KMS-11 (cell line): ENCODE results near the gene PCDHGB7.
"Not testable (repeated sequence)": the region's sequence is repeated elsewhere in the genome, so short reads cannot be mapped to it uniquely, and the experiment has no call there.

Experiments
- H2AFZ ChIP-seq: fragments of 200-600 bp; sonication (generic); 2 replicates; pipeline ENCODE4 v1.6.1; 2016; ENCODE audit warnings: antibody characterized with exemption, mixed run types, low read depth
- H3K27ac ChIP-seq: fragments of 200-600 bp; sonication (generic); 2 replicates; pipeline ENCODE4 v1.6.1; 2016; ENCODE audit warnings: mild to moderate bottlenecking, mixed run types
- H3K27me3 ChIP-seq: fragments of 200-600 bp; sonication (generic); 2 replicates; pipeline ENCODE4 v1.6.1; 2017; ENCODE audit warnings: mild to moderate bottlenecking, low read depth, mixed run types, moderate library complexity; ENCODE audit not compliant: insufficient read depth
- H3K36me3 ChIP-seq: fragments of 200-600 bp; sonication (generic); 2 replicates; pipeline ENCODE4 v1.6.1; 2017; ENCODE audit warnings: mild to moderate bottlenecking, mixed run types; ENCODE audit not compliant: insufficient read depth
- H3K4me1 ChIP-seq: fragments of 200-600 bp; sonication (generic); 2 replicates; pipeline ENCODE4 v1.6.1; 2016; ENCODE audit warnings: mild to moderate bottlenecking, low read depth, mixed run types; ENCODE audit not compliant: poor library complexity, severe bottlenecking
- H3K4me2 ChIP-seq: fragments of 200-600 bp; sonication (generic); 2 replicates; pipeline ENCODE4 v1.7.0; 2016; ENCODE audit warnings: mild to moderate bottlenecking, mixed run types
- H3K4me3 ChIP-seq: fragments of 200-600 bp; sonication (generic); IDR thresholded peaks from 2 replicates; pipeline ENCODE4 v1.6.1; 2017; ENCODE audit warnings: low read depth, low read length, mixed read lengths; ENCODE audit not compliant: insufficient read depth
- H3K79me2 ChIP-seq: fragments of 200-600 bp; sonication (generic); 2 replicates; pipeline ENCODE4 v1.6.1; 2016; ENCODE audit warnings: low read depth, mixed run types; ENCODE audit not compliant: insufficient read depth
- H3K9ac ChIP-seq: fragments of 200-600 bp; sonication (generic); 2 replicates; pipeline ENCODE4 v1.6.1; 2016; ENCODE audit warnings: mild to moderate bottlenecking, mixed run types
- H4K20me1 ChIP-seq: fragments of 200-600 bp; sonication (generic); 2 replicates; pipeline ENCODE4 v1.6.1; 2016; ENCODE audit warnings: mild to moderate bottlenecking, mixed run types; ENCODE audit not compliant: insufficient read depth
- TF ChIP-seq, protein P1 (sequence below): fragments of 200-600 bp; sonication (generic); conservative IDR thresholded peaks from 2 replicates; pipeline ENCODE4 v1.6.1; 2017; ENCODE audit warnings: low read depth, mild to moderate bottlenecking, antibody characterized with exemption, low read length, moderate library complexity, mixed read lengths

Gene PCDHGB7

DNA sequence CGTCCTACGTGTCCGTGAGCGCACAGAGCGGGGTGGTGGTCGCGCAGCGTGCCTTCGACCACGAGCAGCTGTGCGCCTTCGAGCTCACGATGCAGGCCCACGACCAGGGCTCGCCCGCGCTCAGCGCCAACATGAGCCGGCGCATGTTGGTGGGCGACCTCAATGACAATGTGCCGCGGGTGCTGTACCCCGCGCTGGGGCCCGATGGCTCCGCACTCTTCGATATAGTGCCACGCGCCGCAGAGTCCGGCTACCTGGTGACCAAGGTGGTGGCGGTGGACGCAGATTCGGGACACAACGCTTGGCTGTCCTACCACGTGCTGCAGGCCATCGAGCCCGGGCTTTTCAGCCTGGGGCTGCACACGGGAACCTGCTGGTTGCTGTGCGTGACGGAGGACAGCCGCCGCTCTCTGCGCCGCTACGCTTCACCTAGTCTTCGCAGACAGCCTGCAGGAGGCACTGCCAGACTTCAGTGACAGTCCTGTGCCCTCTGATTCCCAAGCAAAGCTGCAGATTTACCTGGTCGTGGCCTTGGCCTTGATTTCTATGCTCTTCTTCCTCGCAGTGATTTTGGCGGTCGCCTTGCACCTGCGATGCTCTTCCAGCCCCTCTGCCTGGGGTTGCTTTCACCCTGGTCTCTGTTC lies 10.4 kb downstream of the PCDHGB7 start:
- Histone ChIP-seq H3K4me2 (no peak overlapping the region), H3K9ac (no peak overlapping the region), H3K4me3 (no peak overlapping the region), H3K4me1 (no peaks in the 10 kb centered on the region), H3K27ac (no peak overlapping the region), H3K79me2 (no peaks in the 10 kb centered on the region), H3K36me3 (no peaks in the 10 kb centered on the region), H3K27me3 (no peaks in the 10 kb centered on the region), H2AFZ (no peak overlapping the region), H4K20me1 (no peaks in the 10 kb centered on the region)
- TF ChIP-seq, protein P1, sequence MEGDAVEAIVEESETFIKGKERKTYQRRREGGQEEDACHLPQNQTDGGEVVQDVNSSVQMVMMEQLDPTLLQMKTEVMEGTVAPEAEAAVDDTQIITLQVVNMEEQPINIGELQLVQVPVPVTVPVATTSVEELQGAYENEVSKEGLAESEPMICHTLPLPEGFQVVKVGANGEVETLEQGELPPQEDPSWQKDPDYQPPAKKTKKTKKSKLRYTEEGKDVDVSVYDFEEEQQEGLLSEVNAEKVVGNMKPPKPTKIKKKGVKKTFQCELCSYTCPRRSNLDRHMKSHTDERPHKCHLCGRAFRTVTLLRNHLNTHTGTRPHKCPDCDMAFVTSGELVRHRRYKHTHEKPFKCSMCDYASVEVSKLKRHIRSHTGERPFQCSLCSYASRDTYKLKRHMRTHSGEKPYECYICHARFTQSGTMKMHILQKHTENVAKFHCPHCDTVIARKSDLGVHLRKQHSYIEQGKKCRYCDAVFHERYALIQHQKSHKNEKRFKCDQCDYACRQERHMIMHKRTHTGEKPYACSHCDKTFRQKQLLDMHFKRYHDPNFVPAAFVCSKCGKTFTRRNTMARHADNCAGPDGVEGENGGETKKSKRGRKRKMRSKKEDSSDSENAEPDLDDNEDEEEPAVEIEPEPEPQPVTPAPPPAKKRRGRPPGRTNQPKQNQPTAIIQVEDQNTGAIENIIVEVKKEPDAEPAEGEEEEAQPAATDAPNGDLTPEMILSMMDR = no peak

DNA sequence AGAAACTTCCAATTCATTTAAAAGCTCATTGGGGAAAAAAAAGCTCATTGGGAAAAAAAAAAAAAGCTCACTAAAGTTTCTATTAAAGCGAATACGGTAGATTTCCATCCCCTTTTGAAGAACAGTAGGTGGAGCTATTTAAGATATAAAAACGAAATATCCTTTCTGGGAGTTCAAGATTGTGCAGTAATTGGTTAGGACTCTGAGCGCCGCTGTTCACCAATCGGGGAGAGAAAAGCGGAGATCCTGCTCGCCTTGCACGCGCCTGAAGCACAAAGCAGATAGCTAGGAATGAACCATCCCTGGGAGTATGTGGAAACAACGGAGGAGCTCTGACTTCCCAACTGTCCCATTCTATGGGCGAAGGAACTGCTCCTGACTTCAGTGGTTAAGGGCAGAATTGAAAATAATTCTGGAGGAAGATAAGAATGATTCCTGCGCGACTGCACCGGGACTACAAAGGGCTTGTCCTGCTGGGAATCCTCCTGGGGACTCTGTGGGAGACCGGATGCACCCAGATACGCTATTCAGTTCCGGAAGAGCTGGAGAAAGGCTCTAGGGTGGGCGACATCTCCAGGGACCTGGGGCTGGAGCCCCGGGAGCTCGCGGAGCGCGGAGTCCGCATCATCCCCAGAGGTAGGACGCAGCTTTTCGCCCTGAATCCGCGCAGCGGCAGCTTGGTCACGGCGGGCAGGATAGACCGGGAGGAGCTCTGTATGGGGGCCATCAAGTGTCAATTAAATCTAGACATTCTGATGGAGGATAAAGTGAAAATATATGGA lies 13.0 kb downstream of the PCDHGB7 start, which contains the start of gene PCDHGA12:
Gene PCDHGA12 (plus strand): TSS at position 176 of the 782 bp plus-strand sequence. CDS start 253 bp downstream, at position 429.
- Histone ChIP-seq H3K4me2 (no peak within 1 kb of the TSS), H2AFZ (no peak within 1 kb of the TSS), H3K27me3 (no peaks in the 10 kb centered on the region), H3K79me2 (no peaks in the 10 kb centered on the region), H3K4me3 (no peak within 1 kb of the TSS), H3K27ac (no peak within 1 kb of the TSS), H3K9ac (no peak within 1 kb of the TSS), H3K36me3 (no peaks in the 10 kb centered on the region), H3K4me1 (no peaks in the 10 kb centered on the region), H4K20me1 (no peaks in the 10 kb centered on the region)
- TF ChIP-seq, protein P1 = no peak

DNA sequence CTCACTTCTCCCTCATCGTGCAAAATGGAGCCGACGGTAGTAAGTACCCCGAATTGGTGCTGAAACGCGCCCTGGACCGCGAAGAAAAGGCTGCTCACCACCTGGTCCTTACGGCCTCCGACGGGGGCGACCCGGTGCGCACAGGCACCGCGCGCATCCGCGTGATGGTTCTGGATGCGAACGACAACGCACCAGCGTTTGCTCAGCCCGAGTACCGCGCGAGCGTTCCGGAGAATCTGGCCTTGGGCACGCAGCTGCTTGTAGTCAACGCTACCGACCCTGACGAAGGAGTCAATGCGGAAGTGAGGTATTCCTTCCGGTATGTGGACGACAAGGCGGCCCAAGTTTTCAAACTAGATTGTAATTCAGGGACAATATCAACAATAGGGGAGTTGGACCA lies 13.8 kb downstream of the PCDHGB7 start:
- Histone ChIP-seq H3K4me3 (no peak overlapping the region), H3K36me3 (no peaks in the 10 kb centered on the region), H3K9ac (no peak overlapping the region), H3K4me1 (no peaks in the 10 kb centered on the region), H3K4me2 (no peak overlapping the region), H2AFZ (no peak overlapping the region), H3K27ac (no peak overlapping the region), H4K20me1 (no peaks in the 10 kb centered on the region), H3K79me2 (no peaks in the 10 kb centered on the region), H3K27me3 (no peaks in the 10 kb centered on the region)
- TF ChIP-seq, protein P1 = no peak

DNA sequence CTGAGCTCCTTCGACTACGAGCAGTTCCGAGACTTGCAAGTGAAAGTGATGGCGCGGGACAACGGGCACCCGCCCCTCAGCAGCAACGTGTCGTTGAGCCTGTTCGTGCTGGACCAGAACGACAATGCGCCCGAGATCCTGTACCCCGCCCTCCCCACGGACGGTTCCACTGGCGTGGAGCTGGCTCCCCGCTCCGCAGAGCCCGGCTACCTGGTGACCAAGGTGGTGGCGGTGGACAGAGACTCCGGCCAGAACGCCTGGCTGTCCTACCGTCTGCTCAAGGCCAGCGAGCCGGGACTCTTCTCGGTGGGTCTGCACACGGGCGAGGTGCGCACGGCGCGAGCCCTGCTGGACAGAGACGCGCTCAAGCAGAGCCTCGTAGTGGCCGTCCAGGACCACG lies 14.8 kb downstream of the PCDHGB7 start:
- not testable (repeated sequence) for H3K27me3 ChIP-seq, H3K4me3 ChIP-seq, H2AFZ ChIP-seq, H3K4me2 ChIP-seq, H3K79me2 ChIP-seq, H3K36me3 ChIP-seq, H3K27ac ChIP-seq, H3K9ac ChIP-seq, H3K4me1 ChIP-seq, H4K20me1 ChIP-seq

DNA sequence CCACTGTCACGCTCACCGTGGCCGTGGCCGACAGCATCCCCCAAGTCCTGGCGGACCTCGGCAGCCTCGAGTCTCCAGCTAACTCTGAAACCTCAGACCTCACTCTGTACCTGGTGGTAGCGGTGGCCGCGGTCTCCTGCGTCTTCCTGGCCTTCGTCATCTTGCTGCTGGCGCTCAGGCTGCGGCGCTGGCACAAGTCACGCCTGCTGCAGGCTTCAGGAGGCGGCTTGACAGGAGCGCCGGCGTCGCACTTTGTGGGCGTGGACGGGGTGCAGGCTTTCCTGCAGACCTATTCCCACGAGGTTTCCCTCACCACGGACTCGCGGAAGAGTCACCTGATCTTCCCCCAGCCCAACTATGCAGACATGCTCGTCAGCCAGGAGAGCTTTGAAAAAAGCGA lies 15.2 kb downstream of the PCDHGB7 start:
- not testable (repeated sequence) for H3K9ac ChIP-seq, H2AFZ ChIP-seq, H3K4me1 ChIP-seq, H3K36me3 ChIP-seq, H4K20me1 ChIP-seq, H3K27ac ChIP-seq, H3K4me2 ChIP-seq, H3K79me2 ChIP-seq, H3K27me3 ChIP-seq, H3K4me3 ChIP-seq
